Testis (tissue), 3 donors: ENCODE results near the gene RAB27A. TPM values are rescaled to one million over a fixed set of nuclear protein-coding genes. Genes with fewer than 3 reads are reported as not detected.
"Not testable (repeated sequence)": the region's sequence is repeated elsewhere in the genome, so short reads cannot be mapped to it uniquely, and the experiment has no call there.

ENCODE experiments used
- DNase-seq: peaks from one replicate; pipeline ENCODE4 v3.0.0-alpha.2; 2019
- H3K27ac ChIP-seq, 2 donors: fragments of 200-600 bp; sonication (generic); one replicate each; pipeline ENCODE4 v1.5.1; 2019
- H3K27me3 ChIP-seq: fragments of 200-600 bp; sonication (generic); one replicate; pipeline ENCODE4 v1.5.1; 2019
- H3K36me3 ChIP-seq: fragments of 200-600 bp; sonication (generic); one replicate; pipeline ENCODE4 v1.5.1; 2017; ENCODE audit warnings: low read depth; ENCODE audit errors: missing control alignments
- H3K4me1 ChIP-seq: fragments of 200-600 bp; sonication (generic); one replicate; pipeline ENCODE4 v1.5.1; 2019
- H3K4me3 ChIP-seq, 2 donors: fragments of 200-600 bp; sonication (generic); one replicate each; pipeline ENCODE4 v1.5.1; 2017 to 2019
- H3K9me3 ChIP-seq: fragments of 200-600 bp; sonication (generic); one replicate; pipeline ENCODE4 v1.5.1; 2017
- CTCF ChIP-seq, 3 experiments: fragments of 450-650 bp in 2 of 3; fragments of 200-600 bp in 1 of 3; sonication (generic) in 1 of 3; IDR thresholded peaks; one replicate each; pipeline ENCODE4 v1.5.1; 2016 to 2019; ENCODE audit warnings: antibody characterized with exemption in 3 of 3, mild to moderate bottlenecking in 2 of 3, moderate library complexity in 1 of 3
- POLR2A ChIP-seq: fragments of 450-650 bp; IDR thresholded peaks from one replicate; pipeline ENCODE4 v1.6.1; 2017; ENCODE audit warnings: antibody characterized with exemption, mild to moderate bottlenecking, moderate library complexity
- WGBS, 2 donors: methylation state at CpG; one replicate each; pipeline ENCODE4 v1.1.5; 2018; 5-methylcytosine and 5-hydroxymethylcytosine counted together
- intact Hi-C: fragments of 100-400 bp; cut with DNase I; formaldehyde crosslinking; loops from one replicate; pipeline ENCODE4 v1.15.1; 2023; ENCODE audit warnings: low total_unique reads
- polyA plus RNA-seq: library from polyadenylated mRNA; stranded (reverse); fragments of 350-450 nt; fragmentation: Illumina TruSeq; extraction: RNeasy Lipid Tissue Mini Kit (QIAGEN cat#74804); gene quantifications from one replicate; pipeline ENCODE4 v1.2.3, GENCODE V29; 2014; ENCODE audit warnings: low read depth, low replicate concordance; ENCODE audit not compliant: insufficient read depth
- total RNA-seq, 2 donors: library from RNA; depleted of rRNA; stranded (reverse); fragments of >200 nt; gene quantifications; one replicate each; pipeline ENCODE4 v1.2.3, GENCODE V29; 2016

Gene RAB27A
- total and polyA plus RNA-seq, 3 donors from 2014 or later, result 13.1 to 19.2 (median 13.7) TPM

- Histone ChIP-seq H3K27ac (no peak overlapping the region), H3K27me3 (no peaks in the 10 kb centered on the region), H3K4me1 (peaks cover 3% of the 10 kb centered on the region), H3K4me3 (peak overlapping the region in 1 of 2 donors; percentile 4), H3K9me3 (no peaks in the 10 kb centered on the region), H3K36me3 (no peaks in the 10 kb centered on the region)
- 92 to 95% methylated on average over 8 of the region's 8 CpGs for WGBS, 2 donors
- intact Hi-C loops, result no loop called here
- no peak for TF ChIP-seq CTCF (IDR thresholded peaks at IDR 0.05)
- no peak for DNase-seq
These were observed 1.5 kb downstream of the RAB27A start for GRCh38 chr15:55288006-55288717.

- DNase-seq, H3K4me3 ChIP-seq, intact Hi-C loops, H3K27ac ChIP-seq, H3K4me1 ChIP-seq, H3K36me3 ChIP-seq, H3K9me3 ChIP-seq, H3K27me3 ChIP-seq: not testable (repeated sequence)
- 92 to 95% methylated on average over 10 of the region's 10 CpGs for WGBS, 2 donors
These were observed 3.0 kb downstream of the RAB27A start for GRCh38 chr15:55286442-55287189.

- intact Hi-C loops, result no loop called here
- peaks cover 4% of the 10 kb centered on the region for H3K4me1 ChIP-seq
- H3K27me3 ChIP-seq, result no peaks in the 10 kb centered on the region
- H3K27ac ChIP-seq, result no peak overlapping the region
- no peak for DNase-seq
- TF ChIP-seq CTCF (IDR thresholded peaks at IDR 0.05), result no peak
- no peaks in the 10 kb centered on the region for H3K36me3 ChIP-seq
- WGBS, 2 donors, result 88 to 100% methylated on average over 1 of the region's 1 CpG
- no peaks in the 10 kb centered on the region for H3K9me3 ChIP-seq
- no peak overlapping the region for H3K4me3 ChIP-seq
These were observed 5.2 kb downstream of the RAB27A start for GRCh38 chr15:55284426-55284825.

GRCh38 chr15:55283379-55284147 is 6.0 kb downstream of the RAB27A start:
- WGBS, 2 donors, result 75 to 77% methylated on average over 6 of the region's 6 CpGs
- Histone ChIP-seq H3K9me3 (no peaks in the 10 kb centered on the region), H3K27me3 (no peaks in the 10 kb centered on the region), H3K4me3 (no peak overlapping the region), H3K36me3 (no peaks in the 10 kb centered on the region), H3K4me1 (peaks cover 4% of the 10 kb centered on the region), H3K27ac (peak overlapping the region in 1 of 2 donors; percentile 20)
- intact Hi-C loops, result no loop called here
- TF ChIP-seq POLR2A, result no peak
- TF ChIP-seq CTCF (IDR thresholded peaks at IDR 0.05), result no peak
- DNase-seq, result no peak

- no peaks in the 10 kb centered on the region for H3K9me3 ChIP-seq
- no peaks in the 10 kb centered on the region for H3K27me3 ChIP-seq
- H3K27ac ChIP-seq, result peak overlapping the region; percentile 36 to 50
- 76 to 78% methylated on average over 5 of the region's 5 CpGs for WGBS, 2 donors
- DNase-seq, result peak; percentile 70
- TF ChIP-seq POLR2A, result no peak
- no peak for TF ChIP-seq CTCF (IDR thresholded peaks at IDR 0.05)
- intact Hi-C loops, result no loop called here
- H3K36me3 ChIP-seq, result no peaks in the 10 kb centered on the region
- H3K4me3 ChIP-seq, result no peak overlapping the region
- H3K4me1 ChIP-seq, result peaks cover 4% of the 10 kb centered on the region
These were observed 7.3 kb downstream of the RAB27A start for GRCh38 chr15:55282284-55282833.
